Liver (tissue), 9 donors: ENCODE measurements around the gene TMEM255B. TPM values are rescaled to one million over a fixed set of nuclear protein-coding genes. Genes with fewer than 3 reads are reported as not detected.

Experiments
- DNase-seq: peaks from one replicate; pipeline ENCODE4 v3.0.0-alpha.2; 2017; ENCODE audit warnings: low spot score
- H3K27ac ChIP-seq, 2 donors: one replicate each; pipeline ENCODE4 v1.7.0; 2013; ENCODE audit warnings: inconsistent platforms in 2 of 2, low read length in 2 of 2, control low read depth in 1 of 2, low read depth in 1 of 2, mild to moderate bottlenecking in 1 of 2
- H3K27me3 ChIP-seq, 4 donors: one replicate each; pipeline versions ENCODE4 v1.6.1 to v1.7.0; 2013; ENCODE audit warnings: low read length in 3 of 4, inconsistent platforms in 1 of 4, mild to moderate bottlenecking in 1 of 4, moderate library complexity in 1 of 4; ENCODE audit not compliant: control insufficient read depth in 4 of 4, insufficient read depth in 4 of 4
- H3K36me3 ChIP-seq, 4 donors: one replicate each; pipeline versions ENCODE4 v1.6.1 to v1.7.0; 2013; ENCODE audit warnings: low read length in 3 of 4, mild to moderate bottlenecking in 3 of 4, low read depth in 1 of 4, moderate library complexity in 1 of 4; ENCODE audit not compliant: control insufficient read depth in 4 of 4, insufficient read depth in 3 of 4
- H3K4me1 ChIP-seq, 4 donors: one replicate each; pipeline versions ENCODE4 v1.6.1 to v1.7.0; 2013; ENCODE audit warnings: low read length in 3 of 4, mild to moderate bottlenecking in 3 of 4, moderate library complexity in 1 of 4; ENCODE audit not compliant: control insufficient read depth in 4 of 4, insufficient read depth in 4 of 4
- H3K4me3 ChIP-seq, 3 donors: one replicate each; pipeline versions ENCODE4 v1.6.1 to v1.7.0; 2013; ENCODE audit warnings: low read length in 3 of 3, control low read depth in 1 of 3, low read depth in 1 of 3, mild to moderate bottlenecking in 1 of 3
- H3K9ac ChIP-seq, 2 donors: one replicate each; pipeline ENCODE4 v1.7.0; 2013; ENCODE audit warnings: low read length in 2 of 2, mild to moderate bottlenecking in 2 of 2, moderate library complexity in 2 of 2, control low read depth in 1 of 2, low read depth in 1 of 2
- H3K9me3 ChIP-seq, 4 donors: one replicate each; pipeline versions ENCODE4 v1.6.1 to v1.7.0; 2013; ENCODE audit warnings: low read length in 3 of 4; ENCODE audit not compliant: control insufficient read depth in 4 of 4
- EGR1 ChIP-seq, 2 donors: IDR thresholded peaks; 2 replicates each; pipeline ENCODE4 v1.6.1; 2016 to 2018; ENCODE audit warnings: antibody characterized with exemption in 2 of 2, low read depth in 2 of 2
- FOXA1 ChIP-seq: IDR thresholded peaks from 2 replicates; pipeline ENCODE4 v1.6.1; 2016; ENCODE audit warnings: antibody characterized with exemption
- FOXA2 ChIP-seq: IDR thresholded peaks from 2 replicates; pipeline ENCODE4 v1.6.1; 2016; ENCODE audit warnings: antibody characterized with exemption
- GABPA ChIP-seq, 2 donors: IDR thresholded peaks in 1 of 2; conservative IDR thresholded peaks in 1 of 2; 2 replicates each; pipeline ENCODE4 v1.6.1; 2016; ENCODE audit warnings: antibody characterized with exemption in 2 of 2, mild to moderate bottlenecking in 1 of 2, moderate library complexity in 1 of 2
- HNF4A ChIP-seq, 2 donors: conservative IDR thresholded peaks; 2 replicates each; pipeline ENCODE4 v1.6.1; 2016; ENCODE audit warnings: antibody characterized with exemption in 2 of 2, mild to moderate bottlenecking in 2 of 2
- JUND ChIP-seq, 2 donors: IDR thresholded peaks; 2 replicates each; pipeline ENCODE4 v1.6.1; 2016; ENCODE audit warnings: antibody characterized with exemption in 2 of 2
- NR2F2 ChIP-seq: IDR thresholded peaks from 2 replicates; pipeline ENCODE4 v1.6.1; 2016; ENCODE audit warnings: antibody characterized with exemption
- RAD21 ChIP-seq, 2 donors: IDR thresholded peaks; 2 replicates each; pipeline ENCODE4 v1.6.1; 2016; ENCODE audit warnings: antibody characterized with exemption in 2 of 2, mild to moderate bottlenecking in 2 of 2
- RXRA ChIP-seq, 2 donors: IDR thresholded peaks; 2 replicates each; pipeline ENCODE4 v1.6.1; 2017 to 2018; ENCODE audit warnings: antibody characterized with exemption in 2 of 2, mild to moderate bottlenecking in 1 of 2
- SP1 ChIP-seq: IDR thresholded peaks from 2 replicates; pipeline ENCODE4 v1.6.1; 2018; ENCODE audit warnings: antibody characterized with exemption, mild to moderate bottlenecking
- TAF1 ChIP-seq: conservative IDR thresholded peaks from 2 replicates; pipeline ENCODE4 v1.6.1; 2016; ENCODE audit warnings: antibody characterized with exemption, mild to moderate bottlenecking
- WGBS: extraction: QIAGEN DNeasy Blood & Tissue Kit; methylation state at CpG from one replicate; pipeline ENCODE4 v1.1.7; 2013; 5-methylcytosine and 5-hydroxymethylcytosine counted together
- polyA plus RNA-seq, 2 donors: library from polyadenylated mRNA; stranded (reverse) in 1 of 2; unstranded in 1 of 2; fragments of 200-250 nt in 1 of 2; fragments of >200 nt in 1 of 2; fragmentation: Nextera tagmentation in 1 of 2; extraction: Ambion mirVana in 1 of 2; gene quantifications; one replicate each; pipeline versions ENCODE4 v1.2.1 to v1.2.3, GENCODE V29; 2013 to 2015
- total RNA-seq, 2 donors: library from RNA; depleted of rRNA; stranded (reverse); fragments of >200 nt; gene quantifications; one replicate each; pipeline ENCODE4 v1.2.3, GENCODE V29; 2014
- TF ChIP-seq, protein P1 (sequence below): IDR thresholded peaks from 2 replicates; pipeline ENCODE4 v1.6.1; 2016; ENCODE audit warnings: antibody characterized with exemption
- TF ChIP-seq, protein P2 (sequence below): fragments of 150-350 bp; IDR thresholded peaks from 2 replicates; pipeline ENCODE4 v1.5.1; 2017; ENCODE audit warnings: improper control_type of control experiment, low read depth, low read length; ENCODE audit not compliant: missing input control
- TF ChIP-seq, protein P3 (sequence below): IDR thresholded peaks from 2 replicates; pipeline ENCODE4 v1.6.1; 2016; ENCODE audit warnings: antibody characterized with exemption
- TF ChIP-seq, protein P4 (sequence below): IDR thresholded peaks from 2 replicates; pipeline ENCODE4 v1.6.1; 2016; ENCODE audit warnings: antibody characterized with exemption, mild to moderate bottlenecking
- donor health status: healthy.
- donor health status: healthy.
- donor health status: healthy.
- donor health status: healthy.
- donor health status: healthy.

Gene TMEM255B
- total and polyA plus RNA-seq, 4 donors = 0.37 to 8.6 (median 3.5) TPM

DNA sequence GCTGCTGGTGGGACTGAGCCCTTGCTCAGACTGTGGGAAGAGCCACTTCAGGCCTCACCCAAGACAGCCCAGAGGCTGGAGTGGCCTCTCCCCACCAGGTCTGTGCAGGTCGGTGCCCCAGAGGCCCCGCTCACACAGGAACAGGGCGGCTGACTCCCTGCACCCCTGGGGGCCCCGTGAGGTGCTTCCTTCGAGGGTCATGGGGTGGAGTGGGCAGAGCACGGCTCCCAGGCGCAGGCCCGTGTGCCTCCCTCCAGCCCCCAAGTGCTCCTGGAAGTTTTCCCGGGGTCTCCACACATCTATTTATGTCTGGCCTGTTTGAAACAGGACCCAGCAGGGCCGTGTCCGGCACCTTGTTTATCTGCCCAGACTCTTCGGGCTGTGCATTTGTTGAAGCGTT, 9.5 kb upstream of the TMEM255B start:
- no peaks in the 10 kb centered on the region for H3K4me1 ChIP-seq
- H3K36me3 ChIP-seq = no peaks in the 10 kb centered on the region
- H3K4me3 ChIP-seq = no peak overlapping the region
- DNase-seq = no peak
- no peak overlapping the region for H3K27ac ChIP-seq
- no peak overlapping the region for H3K9ac ChIP-seq
- H3K9me3 ChIP-seq = no peaks in the 10 kb centered on the region
- 90% methylated on average over 13 of the region's 13 CpGs for WGBS
- no peak for TF ChIP-seq HNF4A (conservative IDR thresholded peaks at IDR 0.05)
- no peak for TF ChIP-seq RXRA (IDR thresholded peaks at IDR 0.05)
- TF ChIP-seq NR2F2 = no peak
- TF ChIP-seq, protein P1, sequence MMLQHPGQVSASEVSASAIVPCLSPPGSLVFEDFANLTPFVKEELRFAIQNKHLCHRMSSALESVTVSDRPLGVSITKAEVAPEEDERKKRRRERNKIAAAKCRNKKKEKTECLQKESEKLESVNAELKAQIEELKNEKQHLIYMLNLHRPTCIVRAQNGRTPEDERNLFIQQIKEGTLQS = no peak
- no peak for TF ChIP-seq EGR1 (IDR thresholded peaks at IDR 0.05; ENCODE audit: low read depth in 2 of 2)
- no peak for TF ChIP-seq RAD21 (IDR thresholded peaks at IDR 0.05)
- TF ChIP-seq, protein P2, sequence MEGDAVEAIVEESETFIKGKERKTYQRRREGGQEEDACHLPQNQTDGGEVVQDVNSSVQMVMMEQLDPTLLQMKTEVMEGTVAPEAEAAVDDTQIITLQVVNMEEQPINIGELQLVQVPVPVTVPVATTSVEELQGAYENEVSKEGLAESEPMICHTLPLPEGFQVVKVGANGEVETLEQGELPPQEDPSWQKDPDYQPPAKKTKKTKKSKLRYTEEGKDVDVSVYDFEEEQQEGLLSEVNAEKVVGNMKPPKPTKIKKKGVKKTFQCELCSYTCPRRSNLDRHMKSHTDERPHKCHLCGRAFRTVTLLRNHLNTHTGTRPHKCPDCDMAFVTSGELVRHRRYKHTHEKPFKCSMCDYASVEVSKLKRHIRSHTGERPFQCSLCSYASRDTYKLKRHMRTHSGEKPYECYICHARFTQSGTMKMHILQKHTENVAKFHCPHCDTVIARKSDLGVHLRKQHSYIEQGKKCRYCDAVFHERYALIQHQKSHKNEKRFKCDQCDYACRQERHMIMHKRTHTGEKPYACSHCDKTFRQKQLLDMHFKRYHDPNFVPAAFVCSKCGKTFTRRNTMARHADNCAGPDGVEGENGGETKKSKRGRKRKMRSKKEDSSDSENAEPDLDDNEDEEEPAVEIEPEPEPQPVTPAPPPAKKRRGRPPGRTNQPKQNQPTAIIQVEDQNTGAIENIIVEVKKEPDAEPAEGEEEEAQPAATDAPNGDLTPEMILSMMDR = no peak
- TF ChIP-seq SP1 = no peak
- no peaks in the 10 kb centered on the region for H3K27me3 ChIP-seq

DNA sequence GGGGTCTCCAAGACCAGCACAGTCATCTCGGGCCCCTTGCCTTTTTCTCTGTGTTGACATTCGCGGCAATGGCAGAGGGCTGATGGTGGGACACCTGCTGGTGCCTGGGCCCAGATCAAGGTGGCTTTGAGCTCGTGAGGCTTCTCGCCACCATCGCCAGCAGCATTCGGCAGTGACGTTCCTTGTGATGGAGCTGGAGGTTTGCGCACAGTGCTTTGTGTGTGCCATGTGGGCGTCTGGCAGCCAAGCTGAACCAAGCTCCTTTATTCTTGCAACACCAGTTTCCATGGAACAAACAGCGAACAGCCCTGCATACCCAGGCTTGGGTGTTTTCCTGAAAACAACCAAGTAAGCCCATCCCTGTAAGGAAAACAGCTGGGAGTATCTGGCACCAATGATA, 9.1 kb upstream of the TMEM255B start:
- Histone ChIP-seq H3K36me3 (no peaks in the 10 kb centered on the region), H3K4me3 (no peak overlapping the region), H3K9me3 (no peaks in the 10 kb centered on the region), H3K9ac (no peak overlapping the region), H3K27me3 (no peaks in the 10 kb centered on the region), H3K27ac (no peak overlapping the region), H3K4me1 (no peaks in the 10 kb centered on the region)
- 90% methylated on average over 11 of the region's 11 CpGs for WGBS
- no peak for DNase-seq
- TF ChIP-seq, protein P3, sequence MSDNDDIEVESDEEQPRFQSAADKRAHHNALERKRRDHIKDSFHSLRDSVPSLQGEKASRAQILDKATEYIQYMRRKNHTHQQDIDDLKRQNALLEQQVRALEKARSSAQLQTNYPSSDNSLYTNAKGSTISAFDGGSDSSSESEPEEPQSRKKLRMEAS = no peak
- TF ChIP-seq SP1 (no peak), JUND (IDR thresholded peaks at IDR 0.05) (no peak), GABPA (IDR thresholded peaks at IDR 0.05 in 1 of 2, conservative IDR thresholded peaks at IDR 0.05 in 1 of 2) (no peak), HNF4A (conservative IDR thresholded peaks at IDR 0.05) (no peak), RXRA (IDR thresholded peaks at IDR 0.05) (no peak), FOXA1 (no peak), FOXA2 (no peak), TAF1 (no peak), EGR1 (IDR thresholded peaks at IDR 0.05; ENCODE audit: low read depth in 2 of 2) (no peak), NR2F2 (no peak)
- TF ChIP-seq, protein P4, sequence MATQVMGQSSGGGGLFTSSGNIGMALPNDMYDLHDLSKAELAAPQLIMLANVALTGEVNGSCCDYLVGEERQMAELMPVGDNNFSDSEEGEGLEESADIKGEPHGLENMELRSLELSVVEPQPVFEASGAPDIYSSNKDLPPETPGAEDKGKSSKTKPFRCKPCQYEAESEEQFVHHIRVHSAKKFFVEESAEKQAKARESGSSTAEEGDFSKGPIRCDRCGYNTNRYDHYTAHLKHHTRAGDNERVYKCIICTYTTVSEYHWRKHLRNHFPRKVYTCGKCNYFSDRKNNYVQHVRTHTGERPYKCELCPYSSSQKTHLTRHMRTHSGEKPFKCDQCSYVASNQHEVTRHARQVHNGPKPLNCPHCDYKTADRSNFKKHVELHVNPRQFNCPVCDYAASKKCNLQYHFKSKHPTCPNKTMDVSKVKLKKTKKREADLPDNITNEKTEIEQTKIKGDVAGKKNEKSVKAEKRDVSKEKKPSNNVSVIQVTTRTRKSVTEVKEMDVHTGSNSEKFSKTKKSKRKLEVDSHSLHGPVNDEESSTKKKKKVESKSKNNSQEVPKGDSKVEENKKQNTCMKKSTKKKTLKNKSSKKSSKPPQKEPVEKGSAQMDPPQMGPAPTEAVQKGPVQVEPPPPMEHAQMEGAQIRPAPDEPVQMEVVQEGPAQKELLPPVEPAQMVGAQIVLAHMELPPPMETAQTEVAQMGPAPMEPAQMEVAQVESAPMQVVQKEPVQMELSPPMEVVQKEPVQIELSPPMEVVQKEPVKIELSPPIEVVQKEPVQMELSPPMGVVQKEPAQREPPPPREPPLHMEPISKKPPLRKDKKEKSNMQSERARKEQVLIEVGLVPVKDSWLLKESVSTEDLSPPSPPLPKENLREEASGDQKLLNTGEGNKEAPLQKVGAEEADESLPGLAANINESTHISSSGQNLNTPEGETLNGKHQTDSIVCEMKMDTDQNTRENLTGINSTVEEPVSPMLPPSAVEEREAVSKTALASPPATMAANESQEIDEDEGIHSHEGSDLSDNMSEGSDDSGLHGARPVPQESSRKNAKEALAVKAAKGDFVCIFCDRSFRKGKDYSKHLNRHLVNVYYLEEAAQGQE = no peak
- TF ChIP-seq, protein P1 = no peak
- TF ChIP-seq, protein P2 = no peak
